NCI-H524 treated with DMSO at 0.1 percent for 48 hours (cell line): ENCODE data around the gene RPN1.

ENCODE experiments used
- DNase-seq: peaks from one replicate; lab custom pipeline; 2025; lab: John Stamatoyannopoulos, UW

Gene RPN1

GRCh38 chr3:128648940-128649663 is 1.5 kb downstream of the RPN1 start:
- DNase-seq = no peak

- DNase-seq = no peak
Observed at GRCh38 chr3:128648402-128648801, 2.2 kb downstream of the RPN1 start.

- DNase-seq = no peak
Observed at GRCh38 chr3:128647307-128647706, 3.3 kb downstream of the RPN1 start.

- no peak for DNase-seq
Observed at GRCh38 chr3:128634075-128634611, 16.5 kb downstream of the RPN1 start.

- no peak for DNase-seq
Observed at GRCh38 chr3:128632301-128632700, 18.3 kb downstream of the RPN1 start.

GRCh38 chr3:128629936-128630335 is 20.7 kb downstream of the RPN1 start:
- no peak for DNase-seq

GRCh38 chr3:128625409-128625945 is 25.1 kb downstream of the RPN1 start:
- DNase-seq = no peak

GRCh38 chr3:128624526-128625138 is 26.0 kb downstream of the RPN1 start:
- DNase-seq = no peak

- DNase-seq = no peak
Observed at GRCh38 chr3:128623762-128624176, 26.8 kb downstream of the RPN1 start.

- DNase-seq = no peak
Observed at GRCh38 chr3:128621931-128622330, 28.7 kb downstream of the RPN1 start.

- DNase-seq = no peak
Observed at GRCh38 chr3:128621234-128621633, 29.4 kb downstream of the RPN1 start.

- DNase-seq = no peak
Observed at GRCh38 chr3:128620268-128620691, 30.3 kb downstream of the RPN1 start.

GRCh38 chr3:128619146-128619890 is 31.3 kb downstream of the RPN1 start:
- DNase-seq = no peak

- no peak for DNase-seq
Observed at GRCh38 chr3:128618398-128618726, 32.3 kb downstream of the RPN1 start.

- DNase-seq = peak; percentile 86
Observed at GRCh38 chr3:128617557-128618397, 32.8 kb downstream of the RPN1 start.

GRCh38 chr3:128617270-128617556 is 33.4 kb downstream of the RPN1 start:
- DNase-seq = no peak

GRCh38 chr3:128616516-128617269 is 33.9 kb downstream of the RPN1 start:
- no peak for DNase-seq

- DNase-seq = no peak
Observed at GRCh38 chr3:128614076-128614475, 36.5 kb downstream of the RPN1 start.

GRCh38 chr3:128613083-128613829 is 37.4 kb downstream of the RPN1 start:
- DNase-seq = no peak

GRCh38 chr3:128610451-128611070 is 40.1 kb downstream of the RPN1 start:
- no peak for DNase-seq
